CD8-positive, alpha-beta memory T cell (primary cell): Measurements from ENCODE around the gene PRICKLE3. TPM values are rescaled to one million over a fixed set of nuclear protein-coding genes. Genes with fewer than 3 reads are reported as not detected.
"Not testable (repeated sequence)": the region's sequence is repeated elsewhere in the genome, so short reads cannot be mapped to it uniquely, and the experiment has no call there.

Experiments used
- CTCF ChIA-PET: fragments of 350-600 bp; sonication (Branson Sonifier 250); formaldehyde crosslinking; loops from one replicate; lab custom pipeline; 2021; ENCODE audit warnings: antibody characterized with exemption; lab: Charles Lee
- POLR2A ChIA-PET: fragments of 350-600 bp; sonication (Branson Sonifier 250); formaldehyde crosslinking; loops from one replicate; lab custom pipeline; 2021; ENCODE audit warnings: antibody characterized with exemption; lab: Charles Lee
- DNase-seq, 5 donors: peaks; one replicate each; pipeline versions ENCODE4 v3.0.0 to v3.0.0-alpha.2; 2020 to 2022; ENCODE audit warnings: mixed read lengths in 1 of 5
- H3K27ac ChIP-seq: one replicate; pipeline ENCODE4 v1.7.0; 2013; ENCODE audit warnings: low read depth, mild to moderate bottlenecking, low read length, moderate library complexity
- H3K27me3 ChIP-seq: 2 replicates; pipeline ENCODE4 v1.7.0; 2013; ENCODE audit warnings: low read length, mild to moderate bottlenecking; ENCODE audit not compliant: insufficient read depth, poor library complexity, severe bottlenecking
- H3K36me3 ChIP-seq: 2 replicates; pipeline ENCODE4 v1.7.0; 2013; ENCODE audit warnings: mild to moderate bottlenecking, low read length, moderate library complexity; ENCODE audit not compliant: insufficient read depth
- H3K4me1 ChIP-seq: 2 replicates; pipeline ENCODE4 v1.7.0; 2013; ENCODE audit warnings: mild to moderate bottlenecking, low read length, moderate library complexity; ENCODE audit not compliant: insufficient read depth
- H3K4me3 ChIP-seq: 2 replicates; pipeline ENCODE4 v1.7.0; 2013; ENCODE audit warnings: mild to moderate bottlenecking, low read length
- H3K9me3 ChIP-seq: 2 replicates; pipeline ENCODE4 v1.7.0; 2013; ENCODE audit warnings: mild to moderate bottlenecking, low read length
- H3K27ac Mint-ChIP-seq, 8 donors: one replicate each; pipeline ENCODE4 v1.8.0; 2020 to 2021; ENCODE audit warnings: mixed read lengths in 8 of 8, mild to moderate bottlenecking in 6 of 8, inconsistent platforms in 3 of 8, moderate library complexity in 3 of 8
- H3K27me3 Mint-ChIP-seq, 2 donors: one replicate each; pipeline ENCODE4 v1.8.0; 2020 to 2021; ENCODE audit warnings: mixed read lengths in 2 of 2, mild to moderate bottlenecking in 1 of 2, moderate library complexity in 1 of 2
- H3K36me3 Mint-ChIP-seq, 3 donors: one replicate each; pipeline ENCODE4 v1.8.0; 2020 to 2021; ENCODE audit warnings: mixed read lengths in 3 of 3, inconsistent platforms in 1 of 3, mild to moderate bottlenecking in 1 of 3
- H3K4me1 Mint-ChIP-seq, 3 donors: one replicate each; pipeline ENCODE4 v1.8.0; 2020 to 2021; ENCODE audit warnings: mixed read lengths in 3 of 3, inconsistent platforms in 1 of 3, mild to moderate bottlenecking in 1 of 3
- H3K4me3 Mint-ChIP-seq, 7 donors: one replicate each; pipeline ENCODE4 v1.8.0; 2020 to 2021; ENCODE audit warnings: mixed read lengths in 7 of 7, mild to moderate bottlenecking in 6 of 7, moderate library complexity in 4 of 7, inconsistent platforms in 2 of 7
- H3K9me3 Mint-ChIP-seq, 5 donors: one replicate each; pipeline ENCODE4 v1.8.0; 2020 to 2022; ENCODE audit warnings: mixed read lengths in 5 of 5, mild to moderate bottlenecking in 3 of 5, moderate library complexity in 2 of 5, inconsistent platforms in 1 of 5
- polyA plus RNA-seq: library from polyadenylated mRNA; unstranded; fragments of 300-500 nt; fragmentation: Illumina TruSeq; gene quantifications from one replicate; pipeline ENCODE4 v1.2.3, GENCODE V29; 2021
- total RNA-seq, 2 experiments: library from RNA; stranded (reverse); gene quantifications; one replicate each; pipeline ENCODE4 v1.2.3, GENCODE V29; 2021

PRICKLE3 gene
- total and polyA plus RNA-seq, 3 experiments from 2014 or later = 3.0 to 13.5 (median 13.3) TPM

GRCh38 chrX:49148390-49149100, 37.6 kb downstream of the PRICKLE3 start:
- H3K9me3 ChIP-seq, H3K4me3 Mint-ChIP-seq, H3K27me3 Mint-ChIP-seq, H3K27me3 ChIP-seq, H3K36me3 ChIP-seq, H3K36me3 Mint-ChIP-seq, H3K4me3 ChIP-seq, H3K4me1 Mint-ChIP-seq, H3K4me1 ChIP-seq, DNase-seq, H3K9me3 Mint-ChIP-seq, H3K27ac Mint-ChIP-seq, CTCF ChIA-PET, POLR2A ChIA-PET: not testable (repeated sequence)
- peak overlapping the region; percentile 72 for H3K27ac ChIP-seq

GRCh38 chrX:49147936-49148335, 38.2 kb downstream of the PRICKLE3 start:
- H3K9me3 ChIP-seq = no peaks in the 10 kb centered on the region
- peak overlapping the region; percentile 72 for H3K27ac ChIP-seq
- Mint-ChIP-seq H3K27ac (no peak overlapping the region), H3K4me1 (no peaks in the 10 kb centered on the region), H3K27me3 (no peaks in the 10 kb centered on the region), H3K4me3 (no peak overlapping the region), H3K36me3 (peaks cover 0 to 4% (median 0%) of the 10 kb centered on the region in 3 donors), H3K9me3 (peaks cover 0 to 4% (median 0%) of the 10 kb centered on the region in 5 donors)
- CTCF ChIA-PET = no interaction called here
- POLR2A ChIA-PET = no interaction called here
- no peaks in the 10 kb centered on the region for H3K27me3 ChIP-seq
- DNase-seq = no peak
- H3K4me3 ChIP-seq = no peak overlapping the region
- H3K4me1 ChIP-seq = no peaks in the 10 kb centered on the region
- H3K36me3 ChIP-seq = no peaks in the 10 kb centered on the region

- ChIA-PET POLR2A (no interaction called here), CTCF (interaction anchor here (1.4 kb wide), 1 partner anchor 9 kb away, joined by 3 read pairs; no protein-coding TSS in a partner anchor)
- Histone ChIP-seq H3K27me3 (no peaks in the 10 kb centered on the region), H3K9me3 (no peaks in the 10 kb centered on the region), H3K4me1 (no peaks in the 10 kb centered on the region), H3K4me3 (no peak overlapping the region), H3K27ac (peak overlapping the region; percentile 72), H3K36me3 (no peaks in the 10 kb centered on the region)
- Mint-ChIP-seq H3K4me1 (no peaks in the 10 kb centered on the region), H3K36me3 (peaks cover 0 to 4% (median 0%) of the 10 kb centered on the region in 3 donors), H3K4me3 (no peak overlapping the region), H3K9me3 (peaks cover 0 to 4% (median 0%) of the 10 kb centered on the region in 5 donors), H3K27ac (no peak overlapping the region), H3K27me3 (no peaks in the 10 kb centered on the region)
- no peak for DNase-seq
Measured at GRCh38 chrX:49147282-49147681, 38.9 kb downstream of the PRICKLE3 start.

DNA sequence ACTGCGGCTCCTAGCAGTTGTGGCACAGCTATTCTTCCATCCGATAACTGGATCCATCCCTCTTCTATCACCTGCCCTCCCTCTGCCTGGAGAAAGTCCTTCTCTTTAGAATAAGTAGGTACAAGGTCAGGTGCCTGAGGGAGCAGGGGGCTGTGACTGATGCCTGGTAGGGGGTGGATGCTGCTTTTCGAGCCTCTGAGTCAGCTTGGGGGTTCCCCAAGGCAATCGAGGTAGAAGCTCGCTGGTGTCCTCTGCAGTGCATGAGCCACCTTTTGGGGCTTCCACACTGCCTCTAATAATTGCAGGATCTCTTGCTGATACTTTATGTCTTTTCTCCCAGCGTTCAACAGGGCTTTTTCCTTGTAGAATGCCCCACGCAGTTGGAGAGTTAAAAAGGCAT, 43.0 kb downstream of the PRICKLE3 start:
- H3K36me3 Mint-ChIP-seq = peaks cover 3 to 17% (median 6%) of the 10 kb centered on the region in 3 donors

DNA sequence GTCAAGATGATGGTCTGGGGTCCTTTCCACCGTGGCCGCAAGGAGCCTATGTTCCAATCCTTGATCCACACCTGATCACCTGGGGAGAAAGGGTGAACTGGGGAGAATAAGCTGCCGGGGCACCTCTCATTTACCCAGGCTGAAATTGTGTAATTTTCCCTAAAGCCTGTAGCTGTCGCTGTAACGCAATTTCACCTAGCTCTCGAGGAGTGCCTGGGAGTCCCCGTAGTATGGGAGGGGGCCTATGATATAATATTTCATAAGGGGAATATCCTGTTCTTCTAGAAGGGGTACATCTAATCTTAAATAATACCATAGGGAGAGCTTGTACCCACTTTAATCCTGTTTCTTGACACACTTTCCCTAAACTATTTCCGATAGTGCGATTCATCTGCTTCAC, 43.9 kb downstream of the PRICKLE3 start:
- peaks cover 3 to 17% (median 4%) of the 10 kb centered on the region in 3 donors for H3K36me3 Mint-ChIP-seq
- H3K4me1 ChIP-seq, H3K27ac ChIP-seq, H3K4me3 Mint-ChIP-seq, DNase-seq, H3K36me3 ChIP-seq, H3K27ac Mint-ChIP-seq, H3K9me3 ChIP-seq, H3K4me1 Mint-ChIP-seq, H3K27me3 ChIP-seq, POLR2A ChIA-PET, H3K27me3 Mint-ChIP-seq, H3K4me3 ChIP-seq: not testable (repeated sequence)
- CTCF ChIA-PET = interaction anchor here (1.8 kb wide), 1 partner anchor 14 kb away, joined by 6 read pairs; no protein-coding TSS in a partner anchor
- H3K9me3 Mint-ChIP-seq = peaks cover 0 to 37% (median 26%) of the 10 kb centered on the region in 5 donors

More for the DNA sequence above, 43.0 kb downstream of the PRICKLE3 start:
- H3K9me3 ChIP-seq, H3K4me1 Mint-ChIP-seq, H3K4me3 Mint-ChIP-seq, DNase-seq, H3K27ac ChIP-seq, POLR2A ChIA-PET, H3K27ac Mint-ChIP-seq, H3K27me3 ChIP-seq, H3K4me1 ChIP-seq, H3K36me3 ChIP-seq, H3K4me3 ChIP-seq, H3K27me3 Mint-ChIP-seq: not testable (repeated sequence)
- CTCF ChIA-PET = interaction anchor here (1.8 kb wide), 1 partner anchor 13 kb away, joined by 6 read pairs; no protein-coding TSS in a partner anchor
- peaks cover 0 to 33% (median 21%) of the 10 kb centered on the region in 5 donors for H3K9me3 Mint-ChIP-seq

GRCh38 chrX:49139713-49140112, 46.5 kb downstream of the PRICKLE3 start:
- no peak for DNase-seq
- H3K36me3 ChIP-seq = no peaks in the 10 kb centered on the region
- H3K4me1 Mint-ChIP-seq = no peaks in the 10 kb centered on the region
- POLR2A ChIA-PET = no interaction called here
- peaks cover 3% of the 10 kb centered on the region for H3K9me3 ChIP-seq
- CTCF ChIA-PET = no interaction called here
- H3K4me3 Mint-ChIP-seq = no peak overlapping the region
- H3K27ac Mint-ChIP-seq = no peak overlapping the region
- no peak overlapping the region for H3K27ac ChIP-seq
- no peaks in the 10 kb centered on the region for H3K27me3 ChIP-seq
- peaks cover 3 to 17% (median 4%) of the 10 kb centered on the region in 3 donors for H3K36me3 Mint-ChIP-seq
- no peaks in the 10 kb centered on the region for H3K4me1 ChIP-seq
- no peak overlapping the region for H3K4me3 ChIP-seq
- H3K27me3 Mint-ChIP-seq = no peaks in the 10 kb centered on the region
- peaks cover 0 to 40% (median 26%) of the 10 kb centered on the region in 5 donors for H3K9me3 Mint-ChIP-seq

- H3K27ac Mint-ChIP-seq = no peak overlapping the region
- POLR2A ChIA-PET = interaction anchor here (0.6 kb wide), 1 partner anchor 448 kb away, joined by 4 read pairs; no protein-coding TSS in a partner anchor
- H3K27me3 Mint-ChIP-seq = no peaks in the 10 kb centered on the region
- no peaks in the 10 kb centered on the region for H3K4me1 Mint-ChIP-seq
- CTCF ChIA-PET = no interaction called here
- H3K9me3 ChIP-seq = peaks cover 3% of the 10 kb centered on the region
- no peak overlapping the region for H3K27ac ChIP-seq
- no peaks in the 10 kb centered on the region for H3K4me1 ChIP-seq
- H3K4me3 ChIP-seq = no peak overlapping the region
- no peak for DNase-seq
- no peaks in the 10 kb centered on the region for H3K36me3 ChIP-seq
- H3K9me3 Mint-ChIP-seq = peaks cover 0 to 40% (median 26%) of the 10 kb centered on the region in 5 donors
- H3K27me3 ChIP-seq = no peaks in the 10 kb centered on the region
- peaks cover 3 to 17% (median 4%) of the 10 kb centered on the region in 3 donors for H3K36me3 Mint-ChIP-seq
- H3K4me3 Mint-ChIP-seq = no peak overlapping the region
Measured at GRCh38 chrX:49137492-49137891, 48.7 kb downstream of the PRICKLE3 start.

DNA sequence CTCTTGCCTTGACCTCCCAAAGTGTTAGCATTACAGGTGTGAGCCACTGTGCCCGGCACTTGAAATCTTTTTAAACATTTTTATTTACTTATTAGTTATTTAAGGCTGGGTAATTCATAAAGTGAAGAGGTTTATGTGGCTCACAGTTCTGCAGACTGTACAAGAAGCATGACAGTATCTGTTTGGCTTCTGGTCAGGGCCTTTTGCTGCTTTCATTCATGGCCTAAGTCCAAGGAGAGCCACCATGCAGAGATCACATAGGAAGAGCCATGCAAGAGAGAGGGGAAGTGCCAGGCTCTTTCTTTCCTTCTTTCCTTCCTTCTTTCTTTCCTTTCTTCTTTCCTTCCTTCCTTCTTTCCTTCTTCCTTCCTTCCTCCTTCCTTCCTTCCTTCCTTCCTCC, 52.4 kb downstream of the PRICKLE3 start:
- Histone ChIP-seq H3K36me3 (no peaks in the 10 kb centered on the region), H3K9me3 (no peaks in the 10 kb centered on the region), H3K27me3 (no peaks in the 10 kb centered on the region), H3K27ac (no peak overlapping the region), H3K4me1 (no peaks in the 10 kb centered on the region), H3K4me3 (no peak overlapping the region)
- ChIA-PET CTCF (no interaction called here), POLR2A (no interaction called here)
- Mint-ChIP-seq H3K4me3 (no peak overlapping the region), H3K9me3 (peaks cover 0 to 11% (median 5%) of the 10 kb centered on the region in 5 donors), H3K4me1 (no peaks in the 10 kb centered on the region), H3K27me3 (no peaks in the 10 kb centered on the region), H3K36me3 (no peaks in the 10 kb centered on the region), H3K27ac (no peak overlapping the region)
- DNase-seq = no peak
